ENCODE measurements around the gene TUFT1. TPM values are rescaled to one million over a fixed set of nuclear protein-coding genes. Genes with fewer than 3 reads are reported as not detected.
A peak's percentile ranks its signal among the peaks of the same experiment; 100 is the strongest.

TUFT1 gene
- total RNA-seq, 1 donor from 2014 or later, result 9.0 TPM

DNA sequence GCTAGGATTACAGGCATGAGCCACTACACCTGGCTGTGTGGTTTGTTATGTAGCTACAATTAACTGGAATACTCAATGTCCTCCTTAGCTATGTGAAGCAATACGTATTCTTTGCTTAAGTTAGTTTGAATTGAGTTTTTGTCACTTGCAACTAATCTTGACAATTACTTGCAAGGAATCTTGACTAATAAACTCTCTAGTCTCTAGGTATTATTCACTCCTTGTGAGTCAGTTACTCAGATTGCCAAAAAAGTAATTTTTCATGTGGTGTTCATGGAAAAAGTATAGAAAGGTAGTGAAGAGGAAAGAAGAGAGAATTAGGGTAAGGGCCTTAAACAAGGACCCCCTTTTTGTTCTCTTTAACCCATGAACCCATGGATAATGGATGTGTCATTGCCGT, 64.2 kb downstream of the TUFT1 start:
- DNase-seq (ENCODE audit: extremely low spot score, unreplicated experiment), result no peak
- TF ChIP-seq CTCF (IDR thresholded peaks at IDR 0.05), result no peak
- peaks cover 10% of the 10 kb centered on the region for H3K4me1 Mint-ChIP-seq (ENCODE audit: unreplicated experiment)
- H3K27me3 Mint-ChIP-seq (ENCODE audit: unreplicated experiment), result no peaks in the 10 kb centered on the region
- H3K4me3 Mint-ChIP-seq (ENCODE audit: unreplicated experiment), result no peak overlapping the region
- no peaks in the 10 kb centered on the region for H3K36me3 Mint-ChIP-seq (ENCODE audit: unreplicated experiment)
- no peaks in the 10 kb centered on the region for H3K9me3 Mint-ChIP-seq (ENCODE audit: unreplicated experiment)
- no peak overlapping the region for H3K27ac Mint-ChIP-seq (ENCODE audit: unreplicated experiment)

DNA sequence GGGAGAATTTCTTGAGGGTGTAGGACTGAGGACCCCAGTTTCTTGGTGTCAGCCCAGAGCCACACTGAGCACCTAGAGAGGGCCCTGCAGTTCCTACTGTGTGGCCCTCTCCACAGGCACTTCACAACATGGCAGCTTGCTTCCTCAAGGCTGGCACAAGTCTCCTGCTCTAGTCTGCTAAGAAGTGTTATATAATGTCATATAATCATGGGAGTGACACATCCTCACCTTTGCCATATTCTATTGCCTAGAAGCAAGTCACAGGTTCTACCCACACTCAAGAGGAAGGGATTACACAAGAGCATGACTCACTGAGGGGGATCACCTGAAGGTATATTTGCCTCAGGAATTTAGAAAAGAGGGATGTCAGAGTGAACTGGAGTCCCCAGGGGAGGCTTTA, 66.3 kb downstream of the TUFT1 start:
- no peaks in the 10 kb centered on the region for H3K9me3 Mint-ChIP-seq (ENCODE audit: unreplicated experiment)
- DNase-seq (ENCODE audit: extremely low spot score, unreplicated experiment), result no peak

GRCh38 chr1:151606857-151607256, 66.7 kb downstream of the TUFT1 start:
- Mint-ChIP-seq H3K27me3 (ENCODE audit: unreplicated experiment) (no peaks in the 10 kb centered on the region), H3K4me1 (ENCODE audit: unreplicated experiment) (peaks cover 16% of the 10 kb centered on the region), H3K36me3 (ENCODE audit: unreplicated experiment) (no peaks in the 10 kb centered on the region), H3K27ac (ENCODE audit: unreplicated experiment) (no peak overlapping the region), H3K4me3 (ENCODE audit: unreplicated experiment) (no peak overlapping the region), H3K9me3 (ENCODE audit: unreplicated experiment) (no peaks in the 10 kb centered on the region)
- no peak for TF ChIP-seq CTCF (IDR thresholded peaks at IDR 0.05)
- no peak for DNase-seq (ENCODE audit: extremely low spot score, unreplicated experiment)

More for the DNA sequence above, 66.3 kb downstream of the TUFT1 start:
- Mint-ChIP-seq H3K27me3 (ENCODE audit: unreplicated experiment) (no peaks in the 10 kb centered on the region), H3K27ac (ENCODE audit: unreplicated experiment) (no peak overlapping the region), H3K36me3 (ENCODE audit: unreplicated experiment) (no peaks in the 10 kb centered on the region), H3K4me1 (ENCODE audit: unreplicated experiment) (peaks cover 12% of the 10 kb centered on the region), H3K4me3 (ENCODE audit: unreplicated experiment) (no peak overlapping the region)
- TF ChIP-seq CTCF (IDR thresholded peaks at IDR 0.05), result no peak

DNA sequence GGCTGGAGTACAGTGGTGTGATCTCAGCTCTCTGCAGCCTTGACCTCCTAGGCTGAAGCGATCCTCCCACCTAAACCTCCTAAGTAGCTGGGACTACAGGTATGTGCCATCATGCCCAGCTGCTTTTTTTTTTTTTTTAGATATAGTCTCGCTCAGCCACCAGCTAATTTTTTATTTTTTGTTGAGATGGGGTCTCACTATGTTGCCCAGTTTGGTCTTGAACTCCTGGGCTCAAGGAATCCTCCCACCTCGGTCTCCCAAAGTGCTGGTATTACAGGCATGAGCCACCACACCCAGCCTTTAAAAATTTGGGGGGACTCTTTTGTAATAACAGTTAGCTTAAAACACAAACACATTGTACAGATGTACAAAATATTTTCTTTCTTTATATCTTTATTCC, 70.0 kb downstream of the TUFT1 start:
- no peaks in the 10 kb centered on the region for H3K27me3 Mint-ChIP-seq (ENCODE audit: unreplicated experiment)
- no peak overlapping the region for H3K27ac Mint-ChIP-seq (ENCODE audit: unreplicated experiment)
- no peak for DNase-seq (ENCODE audit: extremely low spot score, unreplicated experiment)
- no peak for TF ChIP-seq CTCF (IDR thresholded peaks at IDR 0.05)
- H3K36me3 Mint-ChIP-seq (ENCODE audit: unreplicated experiment), result no peaks in the 10 kb centered on the region
- no peak overlapping the region for H3K4me3 Mint-ChIP-seq (ENCODE audit: unreplicated experiment)
- peaks cover 37% of the 10 kb centered on the region for H3K4me1 Mint-ChIP-seq (ENCODE audit: unreplicated experiment)
- no peaks in the 10 kb centered on the region for H3K9me3 Mint-ChIP-seq (ENCODE audit: unreplicated experiment)

DNA sequence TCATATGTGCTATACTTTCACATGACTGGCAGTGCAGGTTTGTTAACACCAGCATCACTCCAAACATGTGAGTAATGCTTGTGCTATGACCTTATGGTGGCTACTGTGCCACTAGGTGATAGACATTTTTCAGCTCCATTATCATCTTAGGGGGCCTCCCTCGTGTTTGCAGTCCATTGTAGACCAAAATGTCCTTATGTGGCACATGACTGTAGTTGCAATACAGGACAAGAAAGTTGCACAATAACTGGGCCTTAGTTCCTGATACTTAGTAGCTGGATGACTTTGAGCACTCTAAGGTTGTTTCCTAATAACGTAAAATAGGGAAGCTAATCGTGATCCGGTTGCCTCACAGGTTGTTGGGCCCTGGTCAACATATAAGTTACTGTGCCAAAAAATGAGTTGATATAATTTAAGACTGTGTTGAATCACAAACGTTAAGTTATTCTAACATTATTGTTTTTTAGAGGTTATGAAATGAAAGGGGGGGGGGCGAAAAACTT, 71.2 kb downstream of the TUFT1 start:
- TF ChIP-seq CTCF (IDR thresholded peaks at IDR 0.05), result no peak
- Mint-ChIP-seq H3K4me3 (ENCODE audit: unreplicated experiment) (peak overlapping the region; percentile 65), H3K36me3 (ENCODE audit: unreplicated experiment) (no peaks in the 10 kb centered on the region), H3K9me3 (ENCODE audit: unreplicated experiment) (no peaks in the 10 kb centered on the region), H3K27me3 (ENCODE audit: unreplicated experiment) (no peaks in the 10 kb centered on the region), H3K4me1 (ENCODE audit: unreplicated experiment) (peaks cover 49% of the 10 kb centered on the region), H3K27ac (ENCODE audit: unreplicated experiment) (peak overlapping the region; percentile 63)
- DNase-seq (ENCODE audit: extremely low spot score, unreplicated experiment), result no peak

All from osteocyte (in vitro differentiated cells).